ENCODE results near the gene ZXDC.

ZXDC gene

GRCh38 chr3:126475413-126476114 is at the start of gene ZXDC:
Gene ZXDC (minus strand): TSS chr3:126475891. CDS start chr3:126475865, 26 bp downstream.
- DNase-seq (ENCODE audit: low spot score): peak; percentile 88

DNA sequence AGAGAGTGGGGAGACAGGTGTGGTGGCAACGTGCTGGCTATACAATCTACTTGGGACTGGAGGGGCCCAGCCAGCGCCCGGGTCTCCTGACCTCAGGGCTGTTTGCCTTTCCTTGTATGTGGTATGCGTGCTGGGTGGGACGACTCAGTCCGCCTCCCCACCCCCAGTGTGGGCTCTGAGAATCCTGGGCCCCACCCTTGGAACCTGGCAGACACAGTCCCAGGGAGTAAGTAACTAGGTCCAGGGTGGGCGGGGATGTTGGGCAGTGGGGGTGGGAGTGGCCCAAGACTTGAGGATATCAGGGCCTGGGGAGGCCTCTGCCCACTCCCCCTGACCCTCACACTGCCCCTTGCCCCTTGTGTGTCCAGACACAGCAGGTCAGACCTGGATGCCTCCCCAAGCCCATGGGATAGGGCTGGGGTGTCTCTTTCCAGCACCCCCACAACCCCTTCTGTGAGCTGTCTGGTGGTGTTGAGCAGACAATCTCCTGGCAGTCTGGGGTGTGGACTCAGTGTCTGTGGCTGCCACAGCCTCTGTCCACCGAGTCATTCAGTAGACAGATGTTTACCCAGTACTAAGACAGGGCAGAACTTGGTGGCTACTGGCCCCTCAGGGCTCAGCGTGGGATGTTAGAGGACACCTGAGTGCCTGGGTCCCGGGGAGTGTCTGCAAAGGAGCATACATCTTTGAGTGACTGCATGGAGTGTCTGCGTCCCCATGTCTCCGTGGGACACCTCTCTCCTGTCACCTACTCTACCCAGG is 49.6 kb upstream of the ZXDC start:
- DNase-seq (ENCODE audit: low spot score): no peak

- no peak for DNase-seq (ENCODE audit: low spot score)
Measured at GRCh38 chr3:126524429-126524988, 48.8 kb upstream of the ZXDC start.

DNA sequence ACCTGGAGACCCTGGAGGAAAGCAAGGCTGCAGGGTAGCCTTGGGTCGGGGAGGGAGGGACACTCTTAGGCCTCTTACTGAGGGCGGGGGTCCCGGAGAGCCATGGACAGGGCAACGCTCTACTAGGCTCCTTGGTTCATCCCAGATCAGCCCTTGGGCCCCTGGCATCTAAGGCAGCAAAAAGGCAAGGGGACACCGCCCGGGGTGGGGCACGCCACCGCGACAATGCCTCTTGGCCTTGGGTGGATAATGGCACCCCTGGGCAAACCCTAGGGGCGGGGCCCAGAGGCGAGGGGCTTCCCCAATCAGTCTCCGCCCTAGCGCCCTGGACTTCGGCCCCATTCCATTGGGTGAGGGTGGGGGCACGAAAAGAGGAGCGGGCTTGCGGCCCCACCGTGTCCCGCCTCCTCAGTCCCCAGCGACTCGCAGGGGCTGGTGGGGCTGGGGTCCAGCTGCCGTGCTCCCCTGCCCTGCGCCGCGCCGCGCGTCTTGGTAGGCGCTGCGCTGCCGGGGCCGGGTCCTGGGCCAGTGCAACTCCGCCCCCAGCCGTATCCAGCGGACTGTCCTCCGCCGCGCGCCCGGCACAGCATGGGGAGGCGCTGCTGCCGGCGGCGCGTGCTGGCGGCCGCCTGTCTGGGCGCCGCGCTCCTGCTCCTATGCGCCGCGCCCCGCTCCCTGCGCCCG is 48.2 kb upstream of the ZXDC start, which contains the start of gene CHST13:
Gene CHST13, plus strand, starts transcription at position 411 of the 684 bp plus-strand sequence. Its CDS starts 178 bp downstream, at position 589.
- DNase-seq (ENCODE audit: low spot score): no peak

GRCh38 chr3:126522363-126522788 is 46.7 kb upstream of the ZXDC start:
- peak; percentile 79 for DNase-seq (ENCODE audit: low spot score)

DNA sequence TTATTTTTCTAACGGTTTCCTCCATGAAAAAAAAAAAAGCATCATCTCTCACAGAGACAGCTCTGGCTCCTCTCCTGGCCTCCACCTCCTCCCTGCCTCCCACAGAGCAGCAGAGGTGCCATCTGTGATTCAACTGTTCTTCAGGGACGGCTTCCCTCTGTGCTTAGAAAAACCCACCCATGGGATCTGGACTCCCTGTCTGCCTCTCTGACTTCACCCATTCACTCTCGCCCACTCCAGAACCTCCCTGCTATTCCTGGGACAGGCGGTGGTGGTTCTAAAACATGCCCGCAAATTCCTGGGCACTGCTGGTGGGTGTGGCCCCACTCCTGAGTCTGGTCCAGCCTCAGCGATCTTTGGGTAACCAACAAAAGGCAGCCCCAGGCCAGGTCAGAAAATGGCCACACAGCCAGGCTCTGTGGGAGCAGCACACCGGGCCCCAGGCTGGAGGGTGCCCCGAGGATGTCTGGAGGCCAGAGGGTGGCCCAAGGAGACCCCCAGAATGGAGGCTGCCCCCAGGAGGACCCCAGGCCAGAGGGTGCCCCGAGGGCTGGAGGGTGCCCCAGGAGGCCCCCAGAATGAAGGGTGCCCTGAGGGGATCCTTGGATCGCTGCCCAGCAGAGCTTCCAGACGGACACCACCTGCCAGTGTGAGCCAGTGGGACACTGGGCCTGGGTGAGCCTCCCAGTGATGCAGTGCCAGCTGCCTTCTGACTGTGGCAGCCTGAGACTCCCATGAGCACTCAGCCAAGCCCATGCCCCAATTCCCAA is 45.6 kb upstream of the ZXDC start:
- DNase-seq (ENCODE audit: low spot score): no peak

DNA sequence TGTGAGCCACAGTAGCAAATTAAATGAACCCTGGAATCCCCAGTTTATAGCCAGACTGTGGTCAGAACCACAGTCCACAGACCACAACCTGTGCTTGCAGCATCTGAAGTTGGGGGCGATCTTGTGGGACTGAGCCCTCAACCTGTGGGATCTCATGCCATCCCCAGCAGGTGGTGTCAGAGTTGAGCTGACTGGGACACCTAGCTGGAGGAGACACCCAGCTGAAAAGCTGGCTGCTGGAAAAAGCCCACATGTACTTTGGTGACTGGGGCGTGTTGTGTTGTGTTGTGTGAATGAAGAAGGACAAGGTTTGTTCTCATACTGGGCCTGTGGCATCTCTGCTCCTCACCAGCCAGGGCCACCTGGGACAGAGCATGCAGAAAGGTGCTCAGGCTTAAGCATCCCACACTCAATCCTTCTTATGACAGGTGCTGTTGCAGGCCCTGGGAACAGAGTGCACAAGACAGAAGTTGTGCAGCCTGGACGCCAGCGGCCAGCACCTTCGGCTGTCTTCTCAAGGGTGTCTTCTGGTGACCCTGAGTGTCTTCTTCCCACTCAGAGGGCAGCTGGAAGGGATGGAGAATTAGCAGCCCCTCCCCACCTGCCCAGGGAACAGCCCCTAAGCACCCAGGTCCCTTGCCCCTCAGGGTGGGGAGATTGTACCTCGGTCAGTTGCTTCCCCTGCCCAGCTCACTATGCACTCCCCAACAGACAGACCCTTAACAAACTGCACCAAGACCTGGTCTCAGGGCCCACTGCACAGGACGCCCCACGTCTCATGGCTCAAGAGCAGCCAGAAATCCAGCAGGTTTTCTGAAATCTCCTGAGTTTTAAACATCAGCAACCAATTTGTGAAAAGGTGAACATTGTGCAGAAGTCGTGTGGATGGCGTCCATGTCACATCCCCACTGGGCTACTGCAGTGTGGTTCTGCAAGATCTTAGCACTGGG is 44.1 kb upstream of the ZXDC start:
- DNase-seq (ENCODE audit: low spot score): no peak

DNA sequence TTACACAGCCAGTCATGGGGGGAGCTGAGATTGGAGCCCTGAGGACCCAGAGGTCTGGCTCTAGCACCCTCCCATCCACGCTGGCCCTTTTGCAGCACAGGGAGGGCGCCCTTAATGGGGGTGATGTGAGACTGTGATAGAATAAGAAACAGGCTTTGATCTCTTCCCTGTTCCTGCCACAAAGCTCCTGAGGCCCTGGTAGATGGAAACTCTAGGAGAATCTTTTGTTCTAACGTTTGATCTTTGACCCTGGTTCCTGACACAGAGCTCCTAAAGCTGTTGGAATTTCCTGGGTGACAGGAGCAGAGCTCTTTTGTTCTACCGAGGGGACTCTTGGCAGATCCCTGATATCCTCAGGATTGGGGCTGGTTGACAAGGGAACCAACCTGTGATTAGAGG is 43.1 kb upstream of the ZXDC start:
- no peak for DNase-seq (ENCODE audit: low spot score)

DNA sequence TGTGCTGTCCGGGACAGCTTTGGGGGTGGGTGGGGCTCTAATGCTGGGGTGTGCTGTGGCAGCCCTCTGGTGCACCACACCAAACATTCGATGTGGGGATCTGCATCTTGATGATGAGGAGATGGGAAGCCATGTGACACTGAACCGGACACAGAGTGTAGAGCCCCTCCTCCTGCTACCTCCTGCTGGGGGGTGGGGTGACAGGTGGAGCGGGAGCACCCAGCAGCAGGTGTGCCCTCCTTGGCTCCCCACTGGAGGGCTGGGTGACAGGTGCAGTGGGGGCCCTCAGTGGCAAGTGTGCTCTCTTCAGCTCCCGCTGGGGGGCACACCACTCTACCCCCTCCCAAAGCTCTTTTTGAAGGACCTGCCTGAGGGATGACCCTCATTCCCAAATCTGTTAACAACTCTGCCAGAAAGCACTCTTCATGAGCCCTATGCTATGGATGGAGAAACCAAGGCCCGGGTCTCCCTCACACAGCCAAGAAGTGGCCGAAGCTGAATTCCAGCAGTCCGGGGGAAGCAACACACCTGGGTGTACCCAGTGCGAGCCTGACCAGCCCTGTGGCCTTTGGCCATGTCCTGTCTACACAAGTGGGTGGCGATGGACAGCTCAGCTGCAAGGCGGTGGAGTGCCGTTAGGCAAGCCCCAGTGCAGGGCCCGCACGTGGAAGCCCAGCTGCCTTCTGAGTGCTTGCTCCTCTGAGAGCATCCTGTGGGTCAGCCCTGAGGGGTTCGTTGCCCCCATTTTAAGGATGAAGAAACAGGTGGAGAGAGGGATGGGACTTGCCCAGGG is 42.5 kb upstream of the ZXDC start:
- DNase-seq (ENCODE audit: low spot score): no peak

GRCh38 chr3:126517291-126517951 is 41.7 kb upstream of the ZXDC start, which contains the start of gene UROC1:
Gene UROC1 (minus strand): TSS chr3:126517773. CDS start chr3:126517719, 54 bp downstream.
- no peak for DNase-seq (ENCODE audit: low spot score)

- DNase-seq (ENCODE audit: low spot score): no peak
Measured at GRCh38 chr3:126516936-126517290, 41.2 kb upstream of the ZXDC start.

DNA sequence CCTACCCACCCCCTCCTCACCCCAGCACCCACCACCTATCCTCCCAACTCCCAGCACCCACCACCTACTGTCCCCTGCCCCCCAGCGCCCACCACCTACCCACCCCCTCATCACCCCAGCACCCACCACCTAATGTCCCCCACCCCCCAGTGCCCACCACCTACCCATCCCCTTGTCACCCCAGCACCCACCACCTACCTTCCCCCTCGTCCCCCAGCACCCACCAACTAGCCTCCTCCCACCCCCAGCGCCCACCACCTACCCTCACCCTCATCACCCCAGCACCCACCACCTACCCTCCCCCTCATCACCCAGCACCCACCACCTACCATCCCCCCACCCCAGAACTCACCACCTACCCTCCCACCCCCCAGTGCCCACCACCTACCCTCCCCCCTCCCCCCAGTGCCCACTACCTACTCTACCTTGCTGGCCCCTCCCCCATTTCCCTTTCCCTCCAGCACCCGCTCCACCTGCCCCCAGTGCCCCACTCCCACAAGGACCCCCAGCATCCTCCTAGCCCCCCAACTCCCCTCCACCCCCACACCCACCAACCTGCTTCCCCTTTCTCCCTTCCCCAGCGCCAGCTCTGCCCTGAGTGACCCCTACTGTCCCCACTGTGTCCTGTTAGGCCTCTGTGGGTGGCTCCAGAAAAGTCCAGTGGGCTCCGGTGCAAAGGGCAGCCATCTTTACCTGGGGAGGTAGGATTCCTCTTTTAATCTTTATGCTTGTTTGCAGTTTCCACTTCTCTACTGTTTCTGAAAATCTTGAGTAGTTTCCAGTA is 40.7 kb upstream of the ZXDC start:
- DNase-seq (ENCODE audit: low spot score): no peak

DNA sequence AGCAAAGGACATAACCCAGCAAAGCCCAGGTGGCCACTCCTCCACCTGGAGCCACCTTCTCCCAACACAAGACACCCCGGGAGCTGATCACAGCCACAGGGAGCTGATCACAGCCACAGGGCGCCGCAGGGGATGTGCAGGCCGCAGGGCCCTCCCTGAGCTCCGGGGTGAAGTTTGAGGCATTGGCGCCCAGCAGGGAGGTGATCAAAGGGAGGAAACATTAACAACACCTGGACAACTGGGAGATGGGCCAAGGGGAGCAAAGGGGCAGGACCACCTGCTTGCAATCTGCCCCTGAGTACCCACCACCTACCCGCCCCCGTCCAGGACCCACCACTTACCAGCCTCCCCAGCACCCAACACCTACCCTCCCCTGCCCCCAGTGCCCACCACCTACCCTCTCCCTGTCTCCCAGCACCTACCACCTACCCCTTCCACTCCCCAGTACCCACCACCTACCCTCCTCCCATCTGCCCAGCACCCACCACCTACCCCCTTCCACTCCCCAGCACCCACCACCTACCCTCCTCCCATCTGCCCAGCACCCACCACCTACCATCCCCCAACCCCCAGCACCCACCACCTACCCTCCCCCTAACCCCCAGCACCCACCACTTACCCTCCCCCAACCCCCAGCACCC is 39.5 kb upstream of the ZXDC start:
- no peak for DNase-seq (ENCODE audit: low spot score)

GRCh38 chr3:126514161-126514560 is 38.5 kb upstream of the ZXDC start:
- DNase-seq (ENCODE audit: low spot score): peak; percentile 20

GRCh38 chr3:126512916-126513650 is 37.4 kb upstream of the ZXDC start:
- peak; percentile 14 for DNase-seq (ENCODE audit: low spot score)

DNA sequence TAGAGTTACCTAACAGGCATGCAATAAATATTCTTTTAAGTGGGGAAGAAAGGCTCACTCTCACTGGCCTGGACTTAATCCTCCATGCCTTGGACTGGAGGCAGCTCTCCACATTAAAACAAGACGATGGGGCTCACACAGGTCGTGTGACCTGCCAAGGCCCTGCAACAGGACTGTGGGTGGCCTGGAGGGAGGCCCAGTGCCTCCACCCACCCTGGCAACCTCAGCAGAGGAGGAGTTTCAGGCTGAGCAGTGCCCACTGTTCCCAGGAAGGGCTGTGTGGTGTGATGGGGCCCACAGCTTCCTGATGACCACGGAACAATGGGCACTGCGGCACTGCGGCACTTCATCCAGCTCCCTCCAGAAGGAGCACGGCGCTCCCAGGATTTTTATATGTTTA is 36.3 kb upstream of the ZXDC start:
- DNase-seq (ENCODE audit: low spot score): peak; percentile 54

- DNase-seq (ENCODE audit: low spot score): no peak
Measured at GRCh38 chr3:126511291-126511690, 35.6 kb upstream of the ZXDC start.

Data from cerebellar cortex (tissue), 1 donor.